ENCODE data around the gene MND1.
A peak's percentile ranks its signal among the peaks of the same experiment; 100 is the strongest.
"Not testable (repeated sequence)": the region's sequence is repeated elsewhere in the genome, so short reads cannot be mapped to it uniquely, and the experiment has no call there.

Gene MND1

GRCh38 chr4:153403726-153404125 lies 59.2 kb downstream of the MND1 start:
- no peak for DNase-seq (ENCODE audit: low spot score)

- no peak for DNase-seq (ENCODE audit: low spot score)
These were observed 63.4 kb downstream of the MND1 start for GRCh38 chr4:153407906-153408305.

DNA sequence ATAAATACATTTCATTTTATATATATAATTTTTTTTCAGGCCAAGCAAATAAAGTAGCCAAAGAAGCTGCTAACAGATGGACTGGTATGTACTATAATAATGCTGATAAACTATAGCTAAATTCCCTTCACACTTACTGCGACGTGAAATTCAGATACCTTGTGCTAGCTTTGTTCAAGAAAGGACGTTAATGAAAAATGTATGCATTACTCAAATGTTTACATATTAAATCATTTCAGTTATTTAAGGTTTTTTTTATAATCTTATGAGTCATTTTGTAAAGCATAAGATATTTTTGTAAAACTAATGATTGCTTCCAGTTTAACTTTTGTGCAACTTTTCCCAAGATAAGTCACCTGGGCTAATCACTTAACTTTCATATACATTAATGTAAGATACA lies 64.4 kb downstream of the MND1 start:
- DNase-seq (ENCODE audit: low spot score) = no peak

DNA sequence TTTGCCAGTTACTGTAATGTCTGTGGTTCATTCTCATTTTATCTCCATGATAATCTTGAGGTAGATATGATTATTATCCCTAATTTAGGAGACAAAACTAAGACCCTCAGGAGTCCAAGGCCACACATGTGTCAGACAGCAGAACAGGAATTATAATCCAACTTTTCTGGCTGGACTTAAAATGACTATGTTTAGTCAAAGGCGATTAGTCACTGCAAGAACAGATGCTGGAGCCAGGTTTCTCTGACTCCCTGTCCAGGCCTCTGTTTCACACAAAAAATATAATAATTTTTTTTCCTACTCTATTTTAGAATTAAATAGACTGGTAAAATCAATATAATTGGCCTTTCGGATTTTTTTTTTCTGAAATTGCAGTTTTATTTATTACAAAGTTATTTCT lies 64.9 kb downstream of the MND1 start:
- no peak for DNase-seq (ENCODE audit: low spot score)

GRCh38 chr4:153409924-153410501 lies 65.5 kb downstream of the MND1 start:
- no peak for DNase-seq (ENCODE audit: low spot score)

DNA sequence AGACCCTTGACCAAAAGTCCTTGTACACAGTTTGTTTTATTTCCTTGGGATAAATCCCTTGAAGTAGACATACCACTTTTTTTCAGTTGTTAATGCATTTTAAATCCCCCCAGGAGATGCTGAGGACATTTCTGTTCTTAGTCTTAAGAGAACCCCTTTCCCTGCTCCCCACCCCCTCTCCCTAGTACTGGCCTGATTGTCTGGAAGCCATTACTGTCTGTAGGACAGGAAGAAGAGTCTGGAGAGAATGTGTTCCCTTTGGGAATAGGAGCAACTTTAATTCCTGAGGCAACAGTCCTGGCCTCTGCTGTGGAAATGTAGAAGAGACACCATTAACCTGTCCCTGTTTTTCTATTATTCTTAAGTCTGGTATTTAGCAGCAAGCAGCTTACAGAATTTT lies 69.4 kb downstream of the MND1 start:
- no peak for DNase-seq (ENCODE audit: low spot score)

DNA sequence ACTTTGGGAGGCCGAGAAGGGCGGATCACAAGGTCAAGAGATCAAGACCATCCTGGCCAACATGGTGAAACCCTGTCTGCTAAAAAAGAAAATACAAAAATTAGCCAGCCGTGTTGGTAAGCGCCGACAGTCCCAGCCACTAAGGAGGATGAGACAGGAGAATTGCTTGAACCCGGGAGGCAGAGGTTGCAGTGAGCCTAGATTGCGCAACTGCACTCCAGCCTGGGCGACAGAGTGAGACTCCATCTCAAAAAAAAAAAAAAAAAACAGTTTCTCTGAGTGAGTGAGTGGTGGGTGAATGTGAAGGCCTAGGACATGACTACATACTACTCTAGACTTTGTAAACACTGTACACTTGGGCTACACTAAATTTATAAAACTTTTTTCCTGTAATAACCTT lies 72.0 kb downstream of the MND1 start:
- DNase-seq (ENCODE audit: low spot score) = not testable (repeated sequence)

- no peak for DNase-seq (ENCODE audit: low spot score)
These were observed 73.6 kb downstream of the MND1 start for GRCh38 chr4:153418121-153418520.

DNA sequence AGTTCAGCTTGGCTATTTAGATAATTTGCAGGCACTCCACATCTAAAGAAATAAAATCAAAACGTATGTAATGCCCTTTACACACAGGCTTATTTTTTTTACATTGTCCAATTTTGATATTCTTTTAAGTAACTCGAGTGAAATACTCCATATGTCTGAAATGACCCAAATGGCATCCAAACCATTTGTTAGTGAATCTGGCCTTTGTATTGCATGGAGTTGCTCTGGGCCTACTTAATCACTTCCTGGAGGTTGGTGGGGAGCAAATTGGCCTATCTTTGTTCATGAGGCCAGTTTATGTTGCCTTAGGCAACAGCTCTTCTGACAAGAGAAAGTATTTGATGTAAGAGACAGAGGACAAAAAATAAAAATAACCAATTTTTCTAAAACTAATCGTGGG lies 74.1 kb downstream of the MND1 start:
- DNase-seq (ENCODE audit: low spot score) = no peak

- no peak for DNase-seq (ENCODE audit: low spot score)
These were observed 74.5 kb downstream of the MND1 start for GRCh38 chr4:153419029-153419428.

- no peak for DNase-seq (ENCODE audit: low spot score)
These were observed 75.3 kb downstream of the MND1 start for GRCh38 chr4:153419673-153420278.

DNA sequence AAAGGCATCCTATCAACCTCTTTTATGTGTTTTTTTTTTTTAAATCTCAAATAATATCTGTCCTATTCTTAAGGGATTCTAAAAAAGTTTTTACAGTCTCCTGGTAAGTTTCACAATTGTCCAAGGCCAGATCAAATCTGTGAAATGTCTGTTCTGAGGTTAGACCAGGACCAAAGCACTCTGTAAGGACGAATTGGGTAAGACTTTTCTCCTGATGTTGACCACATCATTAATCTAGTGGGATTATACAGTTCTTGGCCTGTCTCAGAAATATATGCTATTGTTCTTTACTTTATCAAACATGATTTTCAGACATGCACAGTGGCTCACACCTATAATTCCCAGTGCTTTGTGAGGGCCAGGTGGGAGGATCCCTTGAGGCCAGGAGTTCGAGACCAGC lies 75.9 kb downstream of the MND1 start:
- DNase-seq (ENCODE audit: low spot score) = no peak

DNA sequence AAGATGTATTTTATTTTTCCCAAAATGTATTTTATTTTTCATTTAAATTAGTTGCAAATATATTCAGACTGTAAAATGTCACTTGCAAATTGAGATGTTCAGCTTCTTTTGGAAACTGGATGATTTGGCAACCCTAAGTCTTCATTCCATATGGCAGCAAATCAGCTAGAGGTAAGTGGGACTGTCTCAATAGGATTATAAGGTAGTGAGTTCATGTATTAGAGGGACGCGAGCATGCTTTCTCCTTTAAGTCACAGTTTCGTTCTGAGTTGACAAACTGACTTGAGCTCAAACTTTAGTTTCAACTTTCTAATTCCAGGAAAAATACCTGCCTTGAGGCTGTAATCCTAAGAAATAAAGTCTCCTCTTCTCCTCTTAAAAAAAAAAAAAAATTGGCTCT lies 77.5 kb downstream of the MND1 start:
- DNase-seq (ENCODE audit: low spot score) = no peak

DNA sequence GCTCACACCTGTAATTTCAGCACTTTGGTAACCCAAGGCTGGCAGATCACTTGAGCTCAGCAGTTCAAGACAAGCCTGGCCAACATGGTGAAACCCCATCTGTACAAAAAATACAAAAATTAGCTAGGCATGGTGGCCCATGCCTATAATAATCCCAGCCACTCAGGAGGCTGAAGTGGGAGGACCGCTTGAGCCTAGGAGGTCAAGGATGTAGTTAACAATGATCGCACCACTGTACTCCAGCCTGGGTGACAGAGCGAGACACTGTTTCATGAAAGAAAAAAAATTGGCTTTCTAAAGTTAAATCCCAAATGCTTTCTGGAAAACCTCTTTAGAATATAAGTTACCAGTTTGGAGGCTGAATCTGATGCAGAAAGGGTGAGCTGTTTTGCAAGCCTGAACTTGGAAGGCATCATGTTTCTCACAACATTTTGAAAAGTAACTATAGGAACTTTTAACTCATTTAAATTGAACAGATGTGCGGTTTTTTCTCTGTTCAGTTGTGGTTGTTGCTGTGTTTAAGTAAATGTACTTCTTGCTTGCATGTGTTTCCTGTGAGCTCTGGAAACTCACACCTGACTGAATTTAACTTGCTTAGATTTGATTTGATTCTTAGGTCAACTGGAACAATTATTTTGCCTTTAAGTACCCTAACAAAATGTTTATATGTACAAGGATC lies 81.9 kb downstream of the MND1 start:
- no peak for DNase-seq (ENCODE audit: low spot score)

GRCh38 chr4:153427363-153428071 lies 83.0 kb downstream of the MND1 start:
- DNase-seq (ENCODE audit: low spot score) = no peak

GRCh38 chr4:153428941-153429475 lies 84.5 kb downstream of the MND1 start:
- DNase-seq (ENCODE audit: low spot score) = no peak

DNA sequence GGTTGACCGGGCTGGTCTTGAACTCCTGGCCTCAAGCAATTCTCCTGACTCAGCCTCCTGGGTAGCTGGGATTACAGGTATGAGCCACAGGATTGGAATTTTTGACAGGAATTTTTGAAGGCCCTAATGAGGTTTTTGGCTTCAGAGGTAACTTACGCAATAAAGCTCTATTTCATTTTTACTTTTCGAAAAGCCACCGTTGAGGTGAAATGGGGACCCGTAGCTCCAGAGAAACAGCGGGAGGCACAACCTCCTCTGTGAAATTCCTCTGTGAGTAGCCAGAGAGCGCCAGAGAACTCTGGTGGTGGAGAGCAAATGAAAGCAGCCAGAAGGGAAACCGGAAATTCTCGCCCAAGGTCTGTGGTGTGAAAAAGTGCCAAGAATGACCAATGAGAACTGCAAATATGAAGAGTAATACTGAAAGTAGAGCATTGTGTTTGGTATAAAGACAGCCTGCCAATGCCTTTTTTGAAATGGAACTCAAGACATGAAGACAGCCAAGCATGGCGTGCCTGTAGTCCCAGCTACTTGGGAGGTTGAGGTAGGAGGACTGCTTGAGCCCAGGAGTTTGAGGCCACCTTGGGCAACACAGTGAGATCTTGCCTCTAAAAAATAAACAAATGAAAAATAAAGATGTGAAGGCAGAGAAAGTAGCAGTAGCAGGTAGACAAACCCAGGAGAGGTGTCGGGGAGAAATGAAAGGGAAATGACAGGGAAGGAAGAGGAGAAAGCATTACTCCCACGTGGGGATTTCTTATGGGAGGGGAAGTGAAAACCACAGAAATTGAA lies 88.7 kb downstream of the MND1 start:
- peak; percentile 70 for DNase-seq (ENCODE audit: low spot score)

- DNase-seq (ENCODE audit: low spot score) = no peak
These were observed 89.2 kb downstream of the MND1 start for GRCh38 chr4:153433754-153434105.

DNA sequence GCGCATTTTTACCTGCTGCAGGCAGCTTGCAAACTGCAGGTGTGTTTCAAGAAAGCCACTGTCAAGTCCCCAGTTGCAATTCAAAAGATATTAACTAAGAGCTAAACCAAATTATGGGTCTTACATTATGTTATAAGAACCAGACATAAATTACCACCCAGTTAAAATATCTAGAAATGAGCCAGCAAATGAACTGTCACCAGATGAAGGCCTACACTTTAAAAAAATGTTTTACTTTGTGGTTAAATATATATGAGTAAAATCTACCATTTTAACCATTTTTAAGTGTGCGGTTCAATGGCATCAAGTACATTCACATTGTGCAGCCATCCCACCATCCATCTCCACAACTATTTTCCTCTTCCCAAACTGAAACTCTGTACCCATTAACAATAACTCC lies 89.7 kb downstream of the MND1 start:
- no peak for DNase-seq (ENCODE audit: low spot score)

DNA sequence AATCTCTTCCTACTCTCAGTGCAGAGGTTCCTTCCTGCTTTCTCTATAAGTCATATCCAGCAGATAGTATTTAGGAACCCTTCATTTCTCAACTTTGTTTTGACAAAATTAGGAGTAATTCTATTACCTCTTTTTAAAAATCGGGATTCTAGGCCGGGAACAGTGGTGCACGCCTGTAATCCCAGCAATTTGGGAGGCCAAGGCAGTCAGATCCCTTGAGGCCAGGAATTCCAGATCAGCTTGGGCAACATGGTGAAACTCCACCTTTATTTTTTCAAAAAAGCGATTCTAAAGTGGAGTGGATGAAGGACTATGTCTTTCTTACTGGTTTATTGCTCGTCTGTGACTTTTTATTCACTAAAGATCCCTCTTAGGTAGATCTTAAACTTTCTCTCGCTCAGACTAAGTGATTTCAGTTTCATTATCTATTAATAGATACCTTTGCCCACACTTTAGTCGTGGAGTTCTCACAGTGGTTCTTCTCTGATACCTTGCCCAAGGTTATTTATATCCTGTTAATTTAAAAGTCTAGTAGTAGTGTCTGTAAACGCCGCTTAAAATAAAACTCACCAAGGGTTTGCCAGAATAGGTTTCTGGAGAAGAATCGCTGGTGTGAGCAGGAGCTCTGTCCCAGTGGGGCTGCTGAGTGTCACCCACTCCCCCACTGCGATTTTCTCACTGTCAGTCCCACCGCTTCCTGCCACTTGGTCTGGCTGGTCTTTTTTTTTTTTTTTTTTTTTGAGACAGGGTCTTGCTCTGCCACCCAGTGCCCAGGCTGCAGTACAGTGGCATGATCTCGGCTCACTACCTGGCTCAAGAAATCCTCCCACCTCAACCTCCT lies 94.6 kb downstream of the MND1 start:
- no peak for DNase-seq (ENCODE audit: low spot score)

- no peak for DNase-seq (ENCODE audit: low spot score)
These were observed 95.3 kb downstream of the MND1 start for GRCh38 chr4:153439831-153440230.
